OCI-LY3 (cell line): ENCODE results near the gene MYBL2.

ENCODE experiments used
- EZH2phosphoT487 ChIP-seq: fragments of 200-600 bp; shearing (Covaris generic); IDR thresholded peaks from 2 replicates; pipeline ENCODE4 v1.6.1; 2018; ENCODE audit warnings: antibody characterized with exemption, mixed run types, low read depth
- TF ChIP-seq, protein P1 (sequence below): fragments of 200-600, 300-600 bp; sonication (generic); IDR thresholded peaks from 2 replicates; pipeline ENCODE4 v1.5.1; 2014; ENCODE audit warnings: antibody characterized with exemption, low read length, low read depth

GRCh38 chr20:43739148-43739749 lies 72.3 kb downstream of the MYBL2 start:
- TF ChIP-seq, protein P1, sequence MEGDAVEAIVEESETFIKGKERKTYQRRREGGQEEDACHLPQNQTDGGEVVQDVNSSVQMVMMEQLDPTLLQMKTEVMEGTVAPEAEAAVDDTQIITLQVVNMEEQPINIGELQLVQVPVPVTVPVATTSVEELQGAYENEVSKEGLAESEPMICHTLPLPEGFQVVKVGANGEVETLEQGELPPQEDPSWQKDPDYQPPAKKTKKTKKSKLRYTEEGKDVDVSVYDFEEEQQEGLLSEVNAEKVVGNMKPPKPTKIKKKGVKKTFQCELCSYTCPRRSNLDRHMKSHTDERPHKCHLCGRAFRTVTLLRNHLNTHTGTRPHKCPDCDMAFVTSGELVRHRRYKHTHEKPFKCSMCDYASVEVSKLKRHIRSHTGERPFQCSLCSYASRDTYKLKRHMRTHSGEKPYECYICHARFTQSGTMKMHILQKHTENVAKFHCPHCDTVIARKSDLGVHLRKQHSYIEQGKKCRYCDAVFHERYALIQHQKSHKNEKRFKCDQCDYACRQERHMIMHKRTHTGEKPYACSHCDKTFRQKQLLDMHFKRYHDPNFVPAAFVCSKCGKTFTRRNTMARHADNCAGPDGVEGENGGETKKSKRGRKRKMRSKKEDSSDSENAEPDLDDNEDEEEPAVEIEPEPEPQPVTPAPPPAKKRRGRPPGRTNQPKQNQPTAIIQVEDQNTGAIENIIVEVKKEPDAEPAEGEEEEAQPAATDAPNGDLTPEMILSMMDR: no peak
- no peak for TF ChIP-seq EZH2phosphoT487
